NCI-H187 treated with DMSO at 0.1 percent for 48 hours (cell line): Measurements from ENCODE around the gene SYT17.

ENCODE experiments used
- DNase-seq: peaks from one replicate; lab custom pipeline; 2025; lab: John Stamatoyannopoulos, UW

Gene SYT17, protein sequence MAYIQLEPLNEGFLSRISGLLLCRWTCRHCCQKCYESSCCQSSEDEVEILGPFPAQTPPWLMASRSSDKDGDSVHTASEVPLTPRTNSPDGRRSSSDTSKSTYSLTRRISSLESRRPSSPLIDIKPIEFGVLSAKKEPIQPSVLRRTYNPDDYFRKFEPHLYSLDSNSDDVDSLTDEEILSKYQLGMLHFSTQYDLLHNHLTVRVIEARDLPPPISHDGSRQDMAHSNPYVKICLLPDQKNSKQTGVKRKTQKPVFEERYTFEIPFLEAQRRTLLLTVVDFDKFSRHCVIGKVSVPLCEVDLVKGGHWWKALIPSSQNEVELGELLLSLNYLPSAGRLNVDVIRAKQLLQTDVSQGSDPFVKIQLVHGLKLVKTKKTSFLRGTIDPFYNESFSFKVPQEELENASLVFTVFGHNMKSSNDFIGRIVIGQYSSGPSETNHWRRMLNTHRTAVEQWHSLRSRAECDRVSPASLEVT

DNA sequence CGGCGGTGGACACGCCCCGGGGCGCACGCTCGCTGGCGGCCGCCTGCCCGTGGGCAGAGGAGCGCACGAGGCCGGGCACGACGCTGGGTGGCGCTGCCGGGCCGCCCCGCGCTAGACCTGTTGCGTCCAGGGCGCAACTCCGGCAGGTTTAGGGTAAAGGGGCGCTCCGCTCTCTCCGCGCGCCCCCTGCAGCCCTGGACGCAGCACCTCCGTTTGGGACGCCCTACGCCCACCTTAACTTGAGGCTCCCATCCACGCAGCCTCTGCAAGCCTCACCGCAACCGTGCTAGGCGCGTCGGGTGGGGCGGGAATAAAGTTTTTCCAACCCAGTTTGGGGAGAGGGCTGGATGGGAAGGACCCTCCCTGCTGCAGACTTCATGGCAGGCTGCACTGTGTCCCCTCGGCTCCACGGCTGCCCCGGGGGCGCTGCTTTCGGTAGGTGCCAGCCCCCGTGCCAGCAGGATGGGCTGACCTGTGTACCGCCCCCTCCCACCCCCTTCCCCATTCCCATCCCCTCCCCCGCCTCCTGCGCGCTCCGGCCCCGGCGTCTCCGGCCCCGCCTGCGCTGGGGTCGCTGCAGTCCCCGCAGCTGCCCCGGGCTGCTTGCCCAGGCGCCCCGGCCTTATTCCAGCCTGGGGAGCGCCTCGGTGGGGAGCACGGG is at the start of gene SYT17:
SYT17 (plus strand) TSS at position 531 of the 661 bp plus-strand sequence. CDS start 407 bp downstream, outside the sequence.
- no peak for DNase-seq

DNA sequence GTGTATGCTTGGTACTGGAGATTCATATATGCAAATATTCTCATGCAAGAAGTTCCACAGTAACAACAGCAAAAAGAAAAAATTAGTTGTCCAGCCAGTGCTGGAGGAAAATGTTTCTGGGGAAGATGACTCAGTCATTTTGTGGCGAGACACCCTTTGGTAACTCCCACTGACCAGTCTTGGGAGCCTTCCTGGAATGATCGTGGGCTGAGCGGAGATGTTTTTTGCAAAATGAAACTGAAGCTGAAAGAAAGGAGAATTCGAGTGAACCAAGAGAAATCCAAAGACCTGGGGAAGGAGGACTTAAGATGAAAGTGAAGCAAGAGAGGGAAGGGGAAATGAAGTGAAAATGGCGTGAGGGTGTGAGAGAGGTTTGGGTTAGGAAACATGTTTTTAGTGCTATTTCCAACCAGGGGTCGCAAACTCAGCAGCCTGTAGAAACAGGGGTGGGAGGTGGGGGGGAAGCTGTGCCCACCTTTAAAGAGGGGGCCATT is 49.1 kb upstream of the SYT17 start:
- no peak for DNase-seq

DNA sequence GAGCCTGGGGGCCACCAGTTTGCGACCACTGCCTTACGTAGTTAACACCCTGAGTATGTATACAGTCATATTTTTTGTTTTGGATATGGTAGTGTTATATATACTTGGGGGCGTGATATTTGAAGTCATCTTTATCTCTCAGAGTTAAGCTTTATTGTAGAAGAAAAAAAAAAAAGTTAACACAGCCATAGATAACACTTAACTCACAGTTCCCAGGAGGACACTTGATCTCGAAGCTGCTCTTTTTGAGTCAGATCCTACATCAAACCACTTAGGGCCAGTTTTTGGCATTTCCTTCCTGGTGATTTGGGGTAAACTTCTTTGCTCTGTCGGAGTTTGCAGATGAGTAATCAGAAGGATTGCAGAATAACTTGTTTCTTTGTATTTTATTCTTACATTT is 48.5 kb upstream of the SYT17 start:
- DNase-seq: no peak

DNA sequence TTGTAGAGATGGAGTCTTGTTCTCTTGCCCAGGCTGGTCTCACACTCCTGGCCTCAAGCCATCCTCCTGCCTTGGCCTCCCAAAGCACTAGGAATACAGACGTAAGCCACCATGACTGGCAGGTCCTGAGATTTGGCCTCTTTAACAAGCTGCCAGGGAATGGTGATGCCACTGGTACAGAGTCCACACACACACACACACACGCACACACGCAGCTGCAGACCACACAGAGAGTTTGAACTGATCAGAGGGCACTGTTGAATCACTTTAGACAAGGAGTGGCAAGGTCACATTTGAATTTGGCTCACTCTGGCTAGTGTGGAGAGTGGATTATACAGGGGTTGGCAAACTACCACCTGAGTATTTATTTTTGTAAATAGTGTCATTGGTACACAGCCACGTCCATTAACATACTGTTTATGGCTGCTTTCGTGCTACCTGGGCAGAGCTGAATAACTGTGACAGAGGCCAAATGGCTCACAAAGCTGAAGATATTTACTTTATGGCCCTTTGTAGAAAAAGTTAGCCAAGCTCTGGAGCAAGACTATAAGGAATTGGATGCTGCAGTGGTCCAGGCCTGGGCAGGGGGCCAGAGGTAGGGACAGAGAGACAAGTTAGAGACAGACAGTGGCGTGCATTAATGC is 44.4 kb upstream of the SYT17 start:
- no peak for DNase-seq

DNA sequence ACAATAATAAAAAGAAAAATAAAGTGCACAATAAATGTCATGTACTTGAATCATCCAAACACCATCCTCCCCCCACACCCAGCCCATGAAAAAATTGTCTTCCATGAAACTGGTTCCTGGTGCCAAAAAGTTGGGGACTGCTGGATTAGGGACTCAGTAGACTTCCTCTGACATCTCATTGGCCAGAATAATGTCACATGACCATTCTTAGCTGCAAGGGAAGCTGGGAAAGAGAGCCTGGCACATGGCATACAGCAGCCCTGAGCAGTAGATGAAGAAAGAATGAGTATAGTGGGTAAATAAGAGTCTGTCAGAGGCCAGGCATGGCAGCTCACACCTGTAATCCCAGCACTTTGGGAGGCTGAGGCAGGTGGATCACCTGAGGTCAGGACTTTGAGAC is 41.7 kb upstream of the SYT17 start:
- DNase-seq: no peak

DNA sequence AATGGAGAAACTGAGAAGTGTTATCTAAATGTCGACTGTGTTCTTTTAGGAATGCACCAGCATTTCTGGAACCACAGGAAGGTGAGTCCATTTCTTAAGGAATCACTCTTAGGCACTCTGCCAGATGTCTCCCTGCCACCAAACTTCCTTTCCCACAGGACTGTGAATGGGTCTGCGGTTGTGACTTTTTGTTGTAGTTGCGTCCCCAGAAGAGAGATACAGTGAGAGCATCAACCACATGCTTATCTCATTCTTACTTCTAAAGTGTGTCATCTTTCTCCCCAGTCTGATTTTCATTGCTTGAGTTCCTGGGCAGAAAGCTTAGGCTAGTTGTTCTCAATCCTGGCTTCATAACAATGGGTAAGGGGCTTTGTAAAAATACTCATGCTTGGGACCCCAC is 40.8 kb upstream of the SYT17 start:
- no peak for DNase-seq

DNA sequence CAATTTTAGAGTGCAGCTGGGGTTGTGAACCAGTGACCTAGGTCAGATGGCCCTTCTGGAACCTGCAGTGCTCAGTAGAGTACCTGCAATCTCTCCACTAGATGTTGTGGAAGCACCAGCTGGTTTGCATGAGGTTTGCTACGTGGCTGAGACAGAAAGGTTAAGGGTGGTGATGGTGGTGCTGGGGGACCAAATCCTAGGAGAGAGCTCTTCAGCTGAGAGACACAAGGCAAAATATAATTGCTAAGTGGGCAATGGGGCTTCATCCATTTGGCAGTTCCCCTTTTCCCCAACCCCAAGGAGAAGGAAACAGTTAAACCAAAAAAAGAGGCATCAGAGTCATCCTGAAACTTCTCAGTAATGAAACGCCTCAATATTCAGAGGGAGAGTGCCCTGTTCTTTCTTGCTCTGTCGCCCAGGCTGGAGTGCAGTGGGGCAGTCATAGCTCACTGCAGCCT is 40.3 kb upstream of the SYT17 start:
- no peak for DNase-seq

DNA sequence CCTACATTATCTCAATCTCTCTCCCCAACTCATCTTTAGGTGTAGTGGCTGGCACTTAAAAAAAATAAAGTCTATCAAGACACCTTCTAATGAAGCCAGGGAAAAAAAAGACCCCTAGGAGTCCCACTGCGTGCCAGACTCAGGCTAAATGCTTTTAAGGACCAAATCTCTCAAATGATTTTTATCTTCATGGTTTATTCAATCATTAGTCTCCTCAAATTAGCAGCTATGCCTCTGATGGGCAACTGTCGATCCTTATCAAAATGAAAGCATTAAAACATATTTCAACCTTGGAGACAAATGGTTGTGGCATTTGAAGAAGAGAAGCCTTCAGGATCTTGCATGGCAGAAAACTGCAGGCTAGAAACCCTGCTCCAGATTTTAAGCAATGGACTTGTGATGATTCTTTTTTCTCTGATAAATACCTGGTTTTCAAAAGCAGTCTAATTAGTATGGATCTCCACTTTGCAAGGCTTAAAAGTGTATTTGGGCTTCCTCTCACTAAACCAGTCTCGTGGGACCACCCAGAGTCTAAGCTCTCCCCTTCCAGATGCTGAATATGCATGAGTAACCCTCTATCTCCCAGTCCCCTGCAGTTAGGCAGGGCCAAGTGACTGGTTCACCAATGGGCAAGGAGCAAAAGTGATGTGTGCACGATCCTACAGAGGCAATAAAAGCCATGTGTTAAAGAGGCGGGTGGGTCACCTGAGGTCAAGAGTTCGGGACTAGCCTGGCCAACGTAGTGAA is 39.4 kb upstream of the SYT17 start:
- no peak for DNase-seq

DNA sequence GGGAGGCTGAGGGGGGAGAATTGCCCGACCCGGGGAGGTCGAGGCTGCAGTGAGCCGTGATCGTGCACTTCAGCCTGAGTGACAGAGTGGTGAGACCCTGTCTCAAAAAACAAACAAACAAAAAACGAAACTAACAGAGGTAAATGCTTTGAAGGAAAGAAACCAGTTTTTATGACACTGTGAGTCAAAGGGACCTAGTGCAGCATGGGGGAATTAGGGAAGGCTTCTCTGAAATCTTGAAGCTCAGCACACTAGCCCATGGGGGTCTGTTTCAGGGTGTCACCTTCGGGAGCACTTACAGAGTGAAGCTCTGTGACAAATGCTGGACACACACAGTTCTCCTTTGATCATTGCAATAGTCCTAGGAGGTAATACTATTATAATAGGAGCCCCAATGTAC is 37.7 kb upstream of the SYT17 start:
- no peak for DNase-seq

DNA sequence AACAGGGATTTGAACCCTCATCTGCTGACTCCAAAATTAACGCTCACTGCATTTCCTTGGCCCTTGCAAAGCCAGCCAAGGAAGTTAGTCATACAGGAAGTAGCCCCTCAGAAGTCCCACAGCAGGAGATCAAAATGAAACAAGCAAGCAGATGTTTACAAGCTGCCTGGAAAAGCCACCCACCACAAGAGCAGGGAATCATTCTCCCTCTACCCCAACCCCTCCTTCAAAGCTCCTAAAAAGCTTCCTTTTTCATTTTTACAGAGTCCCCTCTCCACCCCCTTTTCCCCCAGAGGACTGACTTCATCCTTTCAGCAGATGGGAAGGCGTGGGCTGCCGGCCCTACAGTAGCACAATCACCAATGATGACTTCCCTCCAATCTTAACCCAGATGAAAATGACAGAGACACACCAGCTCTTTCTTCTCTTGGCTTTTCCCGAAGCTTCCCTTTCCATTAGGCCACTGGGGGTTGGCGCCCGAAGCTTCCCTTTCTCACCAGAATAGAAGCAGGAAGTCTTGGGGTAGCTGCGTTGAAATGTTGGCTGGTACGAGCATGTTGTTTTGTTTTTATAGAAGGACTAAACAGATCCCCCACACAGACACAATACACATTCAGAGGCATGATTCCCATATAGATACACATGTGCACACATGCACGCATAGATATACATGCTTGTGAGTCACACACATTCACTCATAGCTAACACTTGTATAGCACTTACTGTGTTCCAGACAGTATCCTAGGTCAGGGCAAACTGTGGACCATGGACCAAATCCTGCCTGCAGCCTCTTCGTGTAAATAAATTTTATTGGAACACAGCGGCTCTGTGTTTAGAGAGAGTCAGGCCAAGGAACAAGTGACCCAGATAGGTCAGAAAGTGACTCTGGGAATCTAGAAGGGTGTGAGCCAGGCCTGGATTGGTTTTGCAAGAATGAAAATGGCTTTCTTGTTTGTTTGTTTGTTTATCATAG is 36.9 kb upstream of the SYT17 start:
- DNase-seq: no peak

DNA sequence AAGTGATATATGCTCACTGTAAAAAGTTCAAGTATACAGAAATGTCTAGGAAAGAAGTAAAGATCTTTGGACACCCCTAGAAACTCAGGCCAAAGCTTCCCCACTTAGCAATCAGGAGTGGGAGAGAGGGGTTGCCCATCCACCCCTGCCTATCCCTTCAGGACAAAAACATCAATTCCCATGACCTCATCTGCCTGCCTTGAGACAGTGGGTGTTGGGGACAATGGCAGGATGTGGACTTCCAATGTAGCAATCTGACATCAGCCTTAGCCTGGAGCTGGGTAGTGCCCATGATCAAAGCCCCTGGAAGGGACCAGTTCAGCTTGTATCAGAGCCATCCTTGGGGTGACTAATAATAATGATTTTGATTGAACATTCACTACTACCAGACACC is 36.2 kb upstream of the SYT17 start:
- DNase-seq: no peak

DNA sequence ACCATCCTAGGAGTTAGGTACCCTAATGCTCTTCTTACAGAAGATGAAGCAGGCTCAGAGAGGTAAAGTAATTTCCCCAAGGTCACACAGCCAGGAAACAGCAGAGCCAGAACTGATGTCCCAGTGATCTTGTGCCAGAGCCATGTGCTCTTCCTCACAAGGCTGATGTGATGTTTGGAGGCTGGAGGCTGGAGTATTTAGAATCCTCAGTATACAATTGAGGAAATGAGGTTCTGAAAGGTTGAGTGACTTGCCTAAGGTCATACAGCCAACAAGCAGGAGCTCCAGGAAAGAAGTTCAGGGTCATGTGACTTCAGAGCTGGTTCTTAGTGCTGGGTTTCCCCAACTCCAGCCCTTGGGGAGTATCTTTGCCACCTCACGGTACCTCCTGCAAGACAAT is 35.8 kb upstream of the SYT17 start:
- no peak for DNase-seq

DNA sequence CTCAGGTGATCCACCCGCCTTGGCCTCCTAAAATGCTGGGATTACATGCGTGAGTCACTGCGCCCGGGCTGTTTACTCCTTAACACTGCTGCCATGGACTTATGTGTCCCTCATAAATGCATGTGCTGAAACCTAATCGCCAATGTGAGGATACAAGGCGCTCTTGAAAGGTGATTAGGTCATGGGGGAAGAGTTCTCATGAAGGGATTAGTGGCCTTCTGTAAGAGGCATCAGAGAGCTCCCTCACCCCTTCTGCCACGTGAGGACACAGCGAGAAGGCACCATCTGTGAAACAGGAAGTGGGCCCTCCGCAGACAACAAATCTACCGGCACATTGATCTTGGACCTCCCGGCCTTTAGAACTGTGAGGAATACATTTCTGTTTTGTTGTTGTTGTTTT is 35.1 kb upstream of the SYT17 start:
- DNase-seq: no peak

DNA sequence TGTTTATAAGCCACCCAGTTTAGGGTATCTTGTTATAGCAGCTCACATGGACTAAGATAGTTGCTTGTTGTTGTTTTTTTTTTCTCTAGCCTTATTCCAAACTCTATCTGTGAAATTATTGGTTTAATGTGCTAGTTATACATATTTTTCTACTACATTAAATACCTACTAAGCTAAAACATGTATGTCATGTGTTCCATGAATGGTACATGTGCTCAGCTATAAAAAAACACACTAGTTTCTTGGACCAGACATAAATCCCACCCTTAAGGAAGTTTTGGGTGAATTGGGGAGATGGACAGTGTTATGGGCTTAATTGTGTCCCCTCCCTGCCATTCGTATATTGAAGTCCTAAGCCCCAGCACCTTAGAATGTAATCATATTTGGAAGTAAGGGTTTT is 34.4 kb upstream of the SYT17 start:
- DNase-seq: no peak

DNA sequence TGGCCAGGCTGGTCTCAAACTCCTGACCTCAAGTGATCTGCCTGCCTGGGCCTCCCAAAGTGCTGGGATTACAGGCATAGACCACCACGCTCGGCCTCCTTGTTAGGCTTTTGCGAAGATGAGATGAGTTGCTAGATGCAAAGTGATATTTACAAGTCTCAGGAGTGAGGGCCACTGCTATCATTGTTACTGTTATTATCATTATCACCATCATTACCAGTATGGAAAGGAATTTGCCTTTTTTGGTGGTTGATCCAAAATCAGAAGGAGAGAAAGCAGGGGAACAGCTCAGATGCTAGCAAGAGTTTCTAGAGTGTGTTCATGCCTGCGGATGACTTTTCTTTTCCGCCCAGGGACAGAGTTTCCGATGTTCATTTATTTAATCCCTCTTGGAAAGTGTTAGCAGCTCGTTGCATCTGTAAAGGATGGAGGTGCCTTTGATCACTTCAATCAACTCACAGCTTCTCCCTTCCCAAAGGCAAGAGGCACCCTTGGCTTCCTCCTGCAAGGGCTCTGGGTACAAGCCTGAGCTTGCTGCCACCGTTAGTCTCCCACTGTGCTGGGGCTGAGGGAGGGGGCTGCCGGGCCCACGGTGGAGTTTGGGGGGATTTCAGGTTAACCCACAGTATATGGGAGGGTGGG is 32.7 kb upstream of the SYT17 start:
- no peak for DNase-seq

DNA sequence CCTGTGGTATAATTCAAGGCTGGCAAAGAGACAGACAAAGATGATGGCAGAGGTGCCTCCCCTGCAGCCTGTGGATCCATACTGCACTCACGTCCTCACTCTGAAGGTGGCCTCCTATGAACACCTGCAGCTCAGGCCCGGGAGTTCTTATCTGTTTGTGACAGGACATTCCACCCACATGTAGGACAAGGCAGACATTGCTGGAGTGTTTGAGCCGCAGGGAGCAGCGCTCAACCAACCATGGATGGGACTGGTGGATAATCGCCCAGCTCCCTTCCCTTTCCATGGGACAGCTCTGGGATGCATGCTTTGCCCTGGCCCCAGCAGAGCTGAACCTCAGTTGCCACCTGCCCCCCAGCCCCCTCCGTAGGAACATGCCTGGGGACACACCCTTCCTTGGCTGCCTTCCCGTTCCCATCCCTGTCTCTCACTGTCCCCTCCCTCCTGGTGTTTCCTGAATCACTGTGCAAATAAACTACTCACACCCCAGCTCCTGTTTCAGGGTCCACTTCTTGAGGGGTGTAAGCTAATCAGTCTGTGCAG is 32.1 kb upstream of the SYT17 start:
- no peak for DNase-seq

DNA sequence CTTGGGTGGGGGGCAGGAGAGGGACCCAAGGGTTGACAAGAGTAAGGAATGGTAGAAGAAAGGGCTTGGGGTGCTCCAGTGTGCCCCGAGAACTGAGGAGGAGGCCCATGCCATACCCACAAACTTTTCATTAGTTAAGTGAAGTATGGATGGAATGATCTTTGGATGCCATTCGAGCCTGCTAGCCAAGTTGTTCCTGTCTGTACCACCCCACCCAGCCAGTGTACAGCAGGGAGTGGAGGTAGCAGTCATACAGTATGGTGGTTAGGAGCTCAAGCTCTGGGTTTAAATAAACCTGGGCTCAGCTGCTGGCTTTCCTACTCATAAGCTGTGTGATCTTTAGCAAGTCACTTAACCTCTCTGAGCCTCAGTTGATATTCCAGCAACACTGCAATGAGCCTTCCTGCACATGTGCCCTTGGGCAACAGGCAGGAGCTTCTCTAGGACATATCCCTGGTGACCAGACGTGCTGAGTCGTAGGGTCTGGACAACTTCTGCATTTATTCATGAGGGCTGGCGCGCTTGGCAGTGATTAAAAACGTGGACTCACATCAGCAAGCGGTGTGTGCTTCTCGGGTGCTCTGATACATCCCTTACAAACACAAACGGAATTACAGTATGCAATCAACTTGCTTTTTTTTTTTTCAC is 31.4 kb upstream of the SYT17 start:
- DNase-seq: no peak

DNA sequence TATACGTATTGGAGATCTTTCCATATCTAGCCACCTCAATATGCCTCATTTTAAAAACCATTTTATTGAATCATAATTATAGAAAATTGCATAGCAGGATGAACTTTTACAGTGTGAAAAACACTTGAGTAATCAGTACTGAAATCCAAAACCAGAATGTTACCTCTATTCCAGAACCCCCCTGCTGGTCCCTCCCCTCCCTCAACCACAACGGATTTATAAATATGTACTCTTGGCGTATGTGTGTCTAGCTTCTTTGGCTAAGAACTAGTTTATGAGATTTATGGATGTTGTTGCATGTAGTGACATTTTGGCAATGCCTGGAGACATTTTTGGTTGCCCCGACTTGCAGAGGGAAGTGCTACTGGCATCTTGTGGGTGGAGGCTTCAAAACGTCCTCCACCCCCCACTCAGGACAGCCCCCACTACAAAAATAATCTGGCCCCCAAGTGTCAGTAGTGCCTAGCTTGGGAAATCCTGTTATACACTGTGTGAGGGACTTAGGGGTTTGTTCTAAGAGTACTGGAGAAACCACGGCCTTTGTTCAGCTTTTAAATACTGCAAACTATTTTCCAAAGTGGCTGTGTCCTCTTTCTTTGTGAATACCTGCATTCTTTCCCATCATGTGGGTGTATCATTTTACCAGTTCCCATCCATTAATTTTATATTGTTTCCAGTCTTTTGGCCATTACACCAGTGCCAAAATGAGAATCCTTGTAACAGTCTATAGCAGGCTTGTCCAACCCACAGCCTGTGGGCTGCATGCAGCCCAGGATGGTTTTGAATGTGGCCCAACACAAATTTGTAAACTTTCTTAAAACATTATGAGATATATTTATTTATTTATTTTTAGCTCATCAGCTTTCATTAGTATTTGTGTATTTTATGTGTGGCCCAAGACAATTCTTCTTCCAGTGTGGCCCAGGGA is 30.6 kb upstream of the SYT17 start:
- no peak for DNase-seq
